Measurements from ENCODE around the gene LIX1L. TPM values are rescaled to one million over a fixed set of nuclear protein-coding genes. Genes with fewer than 3 reads are reported as not detected.

Gene LIX1L
- total RNA-seq, 6 experiments from 2014 or later: 10.6 to 11.9 (median 11.0) TPM

GRCh38 chr1:145977016-145977415, 19.2 kb upstream of the LIX1L start:
- intact Hi-C loops (cut with DNase I): loop anchor here in 1 of 2 donors (5.0 kb wide), 1 partner anchor 35 kb away; no protein-coding TSS in a partner anchor
- 63% methylated on average over 4 of the region's 5 CpGs for WGBS (ENCODE audit: insufficient coverage, low coverage, low lambda C conversion rate, missing lambda C conversion rate)

GRCh38 chr1:145975216-145975615, 17.4 kb upstream of the LIX1L start:
- TF ChIP-seq CTCF (IDR thresholded peaks at IDR 0.05) (no peak), POLR2A (IDR thresholded peaks at IDR 0.05) (no peak)
- H3K27ac ChIP-seq: no peak overlapping the region
- H3K36me3 ChIP-seq: no peaks in the 10 kb centered on the region
- H3K27me3 ChIP-seq: no peaks in the 10 kb centered on the region
- no peak overlapping the region for H3K4me3 ChIP-seq
- peaks cover 0 to 20% (median 9%) of the 10 kb centered on the region in 4 donors for H3K4me1 ChIP-seq
- intact Hi-C loops (cut with DNase I): loop anchor here in 1 of 2 donors (5.0 kb wide), 1 partner anchor 37 kb away; no protein-coding TSS in a partner anchor
- no peaks in the 10 kb centered on the region for H3K9me3 ChIP-seq
- 38% methylated on average over 4 of the region's 4 CpGs for WGBS (ENCODE audit: insufficient coverage, low coverage, low lambda C conversion rate, missing lambda C conversion rate)
- ATAC-seq (peak in 1 of 4 donors; percentile 6), DNase-seq (peak in 1 of 3 donors; percentile 45)

More at GRCh38 chr1:145977016-145977415, 19.2 kb upstream of the LIX1L start:
- Histone ChIP-seq H3K9me3 (no peaks in the 10 kb centered on the region), H3K4me1 (peaks cover 0 to 37% (median 15%) of the 10 kb centered on the region in 4 donors), H3K27me3 (no peaks in the 10 kb centered on the region), H3K27ac (no peak overlapping the region), H3K4me3 (no peak overlapping the region), H3K36me3 (no peaks in the 10 kb centered on the region)
- no peak for TF ChIP-seq CTCF (IDR thresholded peaks at IDR 0.05)
- no peak for TF ChIP-seq POLR2A (IDR thresholded peaks at IDR 0.05)
- DNase-seq: no peak
- no peak for ATAC-seq

GRCh38 chr1:145974721-145975120, 16.9 kb upstream of the LIX1L start:
- no peaks in the 10 kb centered on the region for H3K27me3 ChIP-seq
- TF ChIP-seq CTCF (IDR thresholded peaks at IDR 0.05) (no peak), POLR2A (IDR thresholded peaks at IDR 0.05) (no peak)
- intact Hi-C loops (cut with DNase I): loop anchor here in 1 of 2 donors (5.0 kb wide), 1 partner anchor 38 kb away; no protein-coding TSS in a partner anchor
- ATAC-seq: no peak
- peak in 1 of 3 donors; percentile 42 for DNase-seq
- peaks cover 0 to 19% (median 9%) of the 10 kb centered on the region in 4 donors for H3K4me1 ChIP-seq
- no peak overlapping the region for H3K4me3 ChIP-seq
- H3K9me3 ChIP-seq: no peaks in the 10 kb centered on the region
- WGBS (ENCODE audit: insufficient coverage, low coverage, low lambda C conversion rate, missing lambda C conversion rate): 77% methylated on average over 6 of the region's 7 CpGs
- H3K27ac ChIP-seq: no peak overlapping the region
- H3K36me3 ChIP-seq: no peaks in the 10 kb centered on the region

- H3K36me3 ChIP-seq: no peaks in the 10 kb centered on the region
- 28% methylated on average over 7 of the region's 7 CpGs for WGBS (ENCODE audit: insufficient coverage, low coverage, low lambda C conversion rate, missing lambda C conversion rate)
- H3K9me3 ChIP-seq: no peaks in the 10 kb centered on the region
- intact Hi-C loops (cut with DNase I): no loop called here
- DNase-seq: peak; percentile 51 to 85 (median 75)
- ATAC-seq: peak; percentile 82 to 92 (median 86)
- no peaks in the 10 kb centered on the region for H3K27me3 ChIP-seq
- peak overlapping the region in 2 of 3 donors; percentile 49 to 54 for H3K27ac ChIP-seq
- peak; percentile 33 for TF ChIP-seq POLR2A (IDR thresholded peaks at IDR 0.05)
- TF ChIP-seq CTCF (IDR thresholded peaks at IDR 0.05): no peak
- peaks cover 0 to 10% (median 4%) of the 10 kb centered on the region in 4 donors for H3K4me1 ChIP-seq
- H3K4me3 ChIP-seq: no peak overlapping the region
These were observed 14.8 kb upstream of the LIX1L start for GRCh38 chr1:145972580-145972979.

Measured in right lobe of liver (tissue), 6 donors.